Measurements from ENCODE around the gene PRMT1.
A peak's percentile ranks its signal among the peaks of the same experiment; 100 is the strongest.

PRMT1 gene

GRCh38 chr19:49677231-49677900, at the start of gene PRMT1:
Gene PRMT1 (plus strand): TSS chr19:49677271. CDS start chr19:49677281, 10 bp downstream.
- peak; percentile 66 for DNase-seq (ENCODE audit: low spot score)

GRCh38 chr19:49629659-49630058, 47.4 kb upstream of the PRMT1 start:
- DNase-seq (ENCODE audit: low spot score): no peak

GRCh38 chr19:49631014-49631588, 46.0 kb upstream of the PRMT1 start:
- no peak for DNase-seq (ENCODE audit: low spot score)

DNA sequence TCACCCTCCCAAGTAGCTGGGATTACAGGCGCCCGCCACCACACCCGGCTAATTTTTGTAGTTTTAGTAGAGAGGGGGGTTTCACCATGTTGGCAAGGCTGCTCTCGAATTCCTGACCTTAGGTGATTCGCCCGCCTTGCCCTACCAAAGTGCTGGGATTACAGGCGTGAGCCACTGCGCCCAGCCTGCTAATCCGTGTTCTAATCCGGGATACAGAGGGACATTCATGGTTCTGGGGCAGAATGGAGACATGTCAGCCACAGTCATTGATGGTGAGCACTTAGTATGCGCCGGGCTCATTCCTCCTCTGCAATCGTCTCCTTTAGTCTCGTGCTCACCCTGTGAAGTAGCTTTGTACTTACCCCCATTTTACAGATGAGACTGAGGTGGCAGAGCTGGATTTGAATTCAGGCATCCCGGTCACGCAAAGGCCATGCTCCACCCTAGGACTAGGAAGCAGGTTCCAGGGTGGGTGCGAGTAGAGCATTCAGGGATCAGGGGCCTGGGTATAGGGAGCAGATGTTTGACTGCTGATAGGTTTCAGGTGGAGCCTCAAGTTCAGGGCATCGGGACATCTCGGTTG, 45.4 kb upstream of the PRMT1 start:
- no peak for DNase-seq (ENCODE audit: low spot score)

GRCh38 chr19:49632576-49632975, 44.5 kb upstream of the PRMT1 start:
- DNase-seq (ENCODE audit: low spot score): no peak

DNA sequence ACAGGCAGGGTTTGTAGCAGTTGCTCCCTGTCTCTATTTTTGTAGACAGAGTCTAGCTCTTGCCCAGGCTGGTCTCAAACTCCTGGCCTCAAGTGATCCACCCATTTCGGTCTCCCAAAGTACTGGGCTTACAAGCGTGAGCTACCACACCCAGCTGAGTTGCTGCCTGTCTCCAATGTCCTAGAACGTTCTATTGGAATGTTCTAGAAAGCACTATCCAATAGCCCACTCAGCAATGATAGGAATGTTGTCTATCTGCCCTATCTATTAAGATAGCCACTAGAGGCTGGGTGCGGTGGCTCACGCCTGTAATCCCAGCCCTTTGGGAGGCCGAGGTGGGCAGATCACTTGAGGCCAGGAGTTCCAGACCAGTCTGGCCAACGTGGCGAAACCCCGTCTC, 43.8 kb upstream of the PRMT1 start:
- DNase-seq (ENCODE audit: low spot score): peak; percentile 37

- DNase-seq (ENCODE audit: low spot score): no peak
Observed at GRCh38 chr19:49635530-49636232, 41.4 kb upstream of the PRMT1 start.

DNA sequence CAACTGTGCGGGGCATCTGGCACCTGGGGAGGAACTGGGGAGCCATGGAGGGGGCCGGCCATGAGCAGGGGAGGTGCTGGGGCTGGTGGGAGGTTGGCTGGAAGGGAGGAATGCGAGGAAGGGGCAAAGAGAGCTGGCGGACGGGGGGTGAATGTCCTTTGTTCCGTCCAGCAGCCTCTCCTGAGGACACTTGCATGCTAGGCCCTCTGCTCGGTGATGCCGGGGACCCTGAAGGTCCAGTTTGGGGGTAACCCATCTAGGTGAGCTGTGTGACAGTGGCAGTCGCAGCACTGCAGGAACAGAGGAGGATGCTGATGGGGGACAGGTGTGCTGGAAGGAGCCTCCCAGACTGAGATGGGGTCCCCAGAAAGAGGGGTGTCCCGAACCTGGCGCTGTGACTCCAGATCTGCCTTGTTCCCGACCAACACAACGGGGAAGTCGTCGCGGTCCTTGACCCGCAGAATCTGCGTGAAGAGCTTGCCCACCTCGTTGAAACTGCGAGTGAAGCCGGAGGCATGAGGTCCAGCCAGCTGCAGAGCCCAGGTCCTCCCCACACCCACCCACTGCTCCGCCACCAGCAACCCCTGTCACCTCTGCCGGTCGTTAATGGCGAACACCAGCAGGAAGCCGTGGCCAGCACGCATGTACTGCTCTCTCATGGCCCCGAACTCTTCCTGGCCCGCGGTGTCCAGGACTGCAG, 40.7 kb upstream of the PRMT1 start:
- DNase-seq (ENCODE audit: low spot score): no peak

GRCh38 chr19:49637821-49638738, 39.0 kb upstream of the PRMT1 start:
- DNase-seq (ENCODE audit: low spot score): peak; percentile 94

GRCh38 chr19:49639401-49640112, 37.5 kb upstream of the PRMT1 start:
- DNase-seq (ENCODE audit: low spot score): no peak

DNA sequence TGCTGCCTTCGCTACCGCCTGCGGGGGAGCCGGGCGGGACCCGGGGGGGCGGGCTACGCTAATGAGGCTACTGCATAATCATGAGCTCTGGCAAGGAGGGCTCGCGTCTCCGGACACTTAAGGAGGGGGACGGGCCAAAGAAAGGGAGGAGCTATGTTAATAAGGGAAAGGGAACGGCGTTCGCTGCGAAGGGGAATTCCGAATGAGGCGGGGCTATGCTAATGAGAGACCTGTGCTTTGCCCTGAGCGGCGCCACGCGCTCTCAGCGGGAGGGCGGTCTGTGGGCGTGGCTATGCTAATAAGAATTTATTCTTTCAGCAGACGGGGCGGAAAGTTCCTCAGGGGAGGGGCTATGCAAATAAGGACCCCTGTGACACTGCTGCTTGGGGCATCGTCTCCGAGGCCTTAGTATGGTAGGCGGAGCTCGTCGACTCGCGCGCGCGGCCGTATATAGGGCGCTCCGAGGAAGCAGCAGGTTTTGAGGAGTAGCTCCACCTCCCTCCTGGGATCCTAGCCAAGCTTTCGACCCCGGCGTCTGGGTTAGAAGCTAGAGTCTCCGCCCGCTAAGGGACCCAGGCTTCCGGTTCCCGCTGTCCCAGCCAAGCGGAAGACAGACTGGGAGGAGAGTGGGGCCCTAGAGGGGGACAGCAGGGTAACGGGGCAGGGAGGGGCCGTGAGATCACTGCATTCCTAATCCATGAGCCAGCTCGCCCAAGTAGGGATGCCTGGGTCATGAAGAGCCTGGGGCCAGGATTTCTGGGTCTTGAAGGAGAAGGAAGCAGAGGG, 36.8 kb upstream of the PRMT1 start, which contains the start of gene RRAS:
RRAS (minus strand) TSS at position 31 of the 786 bp plus-strand sequence. CDS start 45 bp downstream, outside the sequence.
- DNase-seq (ENCODE audit: low spot score): peak; percentile 97

DNA sequence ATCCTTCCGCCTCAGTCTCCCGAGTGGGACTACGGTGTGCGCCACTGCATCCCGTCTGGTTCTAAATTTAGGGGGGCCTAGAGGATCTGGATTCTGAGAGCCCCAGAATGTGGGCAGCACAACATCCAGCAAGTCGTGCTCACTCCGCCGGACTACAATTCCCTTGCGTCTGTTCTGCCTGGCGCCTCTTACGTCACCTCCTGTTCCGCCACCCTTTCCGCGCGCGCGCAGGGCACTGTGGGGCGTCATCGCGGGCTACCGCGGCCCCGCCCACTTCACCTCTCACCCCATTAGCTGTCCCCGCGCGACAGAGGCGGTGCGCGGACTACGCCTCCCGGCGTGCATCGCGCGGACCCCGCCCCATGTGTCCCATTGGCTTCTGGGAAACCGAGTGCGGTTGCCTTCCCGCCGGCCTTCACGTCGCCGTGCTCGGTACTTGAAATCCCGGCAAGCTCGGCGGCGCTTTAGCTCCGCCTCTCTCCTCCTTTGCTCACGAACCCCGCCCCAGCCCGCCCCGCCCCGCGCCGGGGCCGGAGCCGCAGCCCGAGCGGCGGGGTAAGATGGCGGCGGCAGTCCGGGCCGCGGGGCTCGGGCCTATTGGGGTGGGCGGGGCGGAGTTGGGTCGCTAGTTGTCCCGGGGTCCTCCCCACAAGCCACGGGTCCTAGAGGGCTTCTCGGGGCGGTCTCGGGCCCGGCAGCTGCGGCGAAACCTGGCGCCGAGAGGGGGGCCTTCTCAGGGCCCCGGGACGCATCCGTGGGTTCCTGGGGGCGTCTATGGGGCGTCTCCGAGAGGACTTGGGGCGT, 35.2 kb upstream of the PRMT1 start, which contains the start of gene SCAF1:
SCAF1 (plus strand) TSS at position 522 of the 804 bp plus-strand sequence. CDS start 2,818 bp downstream, outside the sequence.
- peak; percentile 97 for DNase-seq (ENCODE audit: low spot score)

- DNase-seq (ENCODE audit: low spot score): no peak
Observed at GRCh38 chr19:49642492-49643035, 34.5 kb upstream of the PRMT1 start.

DNA sequence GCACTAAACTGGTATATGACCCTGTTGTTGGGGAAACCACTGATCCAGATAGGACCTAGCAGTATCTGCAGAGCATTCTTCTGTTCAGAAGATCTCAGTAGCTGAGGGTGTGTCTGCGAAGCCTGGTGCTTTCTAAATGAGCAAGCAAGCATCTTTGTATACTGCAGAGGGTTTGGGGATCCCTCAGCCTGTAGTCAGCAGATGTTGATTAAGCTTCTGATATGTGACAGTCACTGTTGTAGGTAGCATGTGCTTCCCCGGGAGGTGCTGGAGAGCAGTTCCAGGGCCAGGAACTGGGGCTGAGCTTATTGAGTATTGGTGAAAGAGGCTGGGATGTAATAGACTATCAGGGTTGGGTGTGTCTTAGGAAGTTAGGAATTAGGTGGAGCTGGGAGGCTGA, 33.6 kb upstream of the PRMT1 start:
- DNase-seq (ENCODE audit: low spot score): no peak

- DNase-seq (ENCODE audit: low spot score): no peak
Observed at GRCh38 chr19:49645592-49645991, 31.5 kb upstream of the PRMT1 start.

- no peak for DNase-seq (ENCODE audit: low spot score)
Observed at GRCh38 chr19:49645995-49646394, 31.1 kb upstream of the PRMT1 start.

DNA sequence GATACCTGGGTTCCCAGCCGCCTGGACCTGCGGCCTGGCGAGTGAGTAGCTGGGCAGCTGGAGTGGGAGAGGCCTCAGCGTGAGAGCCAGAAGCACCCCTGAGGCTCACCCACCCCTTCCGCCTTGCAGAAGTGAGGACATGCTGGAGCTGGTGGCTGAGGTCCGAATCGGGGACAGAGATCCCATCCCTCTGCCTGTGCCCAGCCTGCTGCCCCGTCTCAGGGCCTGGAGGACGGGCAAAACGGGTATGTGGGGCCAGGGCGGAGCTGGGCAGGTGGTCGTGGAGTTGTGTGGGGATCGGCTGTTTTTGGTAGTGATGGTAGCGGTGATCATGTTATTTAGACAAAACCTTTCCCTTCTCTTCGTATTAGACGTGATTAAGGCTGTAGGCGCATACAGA, 30.5 kb upstream of the PRMT1 start:
- DNase-seq (ENCODE audit: low spot score): no peak
